Measurements from ENCODE around the gene SPEN.

DNA sequence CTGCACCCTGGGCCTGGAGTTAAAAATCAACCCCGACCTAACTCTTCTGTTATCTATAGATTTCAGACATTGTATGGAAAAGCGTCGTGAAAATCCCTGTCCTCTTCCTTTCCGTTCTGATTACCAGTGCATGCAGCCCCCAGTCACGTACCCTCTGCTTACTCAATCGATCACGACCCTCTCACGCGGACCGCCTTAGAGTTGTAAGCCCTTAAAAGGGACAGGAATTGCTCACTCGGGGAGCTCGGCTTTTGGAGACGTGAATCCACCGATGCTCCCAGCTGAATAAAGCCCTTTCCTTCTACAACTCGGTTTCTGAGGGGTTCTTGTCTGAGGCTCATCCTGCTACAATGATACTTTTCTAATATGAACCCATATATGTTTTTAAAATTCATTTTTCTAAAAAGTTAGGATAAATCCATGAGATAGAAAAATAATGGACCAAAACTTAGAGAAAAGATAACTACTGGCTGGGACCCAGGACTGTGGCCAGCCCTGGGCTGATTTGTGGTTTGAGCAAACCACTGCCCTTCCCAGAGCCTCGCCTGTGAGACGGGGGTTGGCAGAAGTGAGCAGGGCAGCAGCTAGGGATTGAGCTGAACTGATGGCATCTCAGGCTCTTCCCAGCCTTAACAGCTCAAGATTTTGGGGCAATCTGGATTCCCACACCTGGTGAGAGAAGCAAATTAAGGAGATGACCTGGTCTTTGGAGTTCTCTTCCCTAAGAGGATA is 45.1 kb upstream of the SPEN start:
- TF ChIP-seq POLR2AphosphoS5 (IDR thresholded peaks at IDR 0.05; ENCODE audit: low read depth, low read length) (no peak), SIN3A (IDR thresholded peaks at IDR 0.05; ENCODE audit: borderline replicate concordance, insufficient read depth, low read length) (no peak)
- TF ChIP-seq, protein P1, sequence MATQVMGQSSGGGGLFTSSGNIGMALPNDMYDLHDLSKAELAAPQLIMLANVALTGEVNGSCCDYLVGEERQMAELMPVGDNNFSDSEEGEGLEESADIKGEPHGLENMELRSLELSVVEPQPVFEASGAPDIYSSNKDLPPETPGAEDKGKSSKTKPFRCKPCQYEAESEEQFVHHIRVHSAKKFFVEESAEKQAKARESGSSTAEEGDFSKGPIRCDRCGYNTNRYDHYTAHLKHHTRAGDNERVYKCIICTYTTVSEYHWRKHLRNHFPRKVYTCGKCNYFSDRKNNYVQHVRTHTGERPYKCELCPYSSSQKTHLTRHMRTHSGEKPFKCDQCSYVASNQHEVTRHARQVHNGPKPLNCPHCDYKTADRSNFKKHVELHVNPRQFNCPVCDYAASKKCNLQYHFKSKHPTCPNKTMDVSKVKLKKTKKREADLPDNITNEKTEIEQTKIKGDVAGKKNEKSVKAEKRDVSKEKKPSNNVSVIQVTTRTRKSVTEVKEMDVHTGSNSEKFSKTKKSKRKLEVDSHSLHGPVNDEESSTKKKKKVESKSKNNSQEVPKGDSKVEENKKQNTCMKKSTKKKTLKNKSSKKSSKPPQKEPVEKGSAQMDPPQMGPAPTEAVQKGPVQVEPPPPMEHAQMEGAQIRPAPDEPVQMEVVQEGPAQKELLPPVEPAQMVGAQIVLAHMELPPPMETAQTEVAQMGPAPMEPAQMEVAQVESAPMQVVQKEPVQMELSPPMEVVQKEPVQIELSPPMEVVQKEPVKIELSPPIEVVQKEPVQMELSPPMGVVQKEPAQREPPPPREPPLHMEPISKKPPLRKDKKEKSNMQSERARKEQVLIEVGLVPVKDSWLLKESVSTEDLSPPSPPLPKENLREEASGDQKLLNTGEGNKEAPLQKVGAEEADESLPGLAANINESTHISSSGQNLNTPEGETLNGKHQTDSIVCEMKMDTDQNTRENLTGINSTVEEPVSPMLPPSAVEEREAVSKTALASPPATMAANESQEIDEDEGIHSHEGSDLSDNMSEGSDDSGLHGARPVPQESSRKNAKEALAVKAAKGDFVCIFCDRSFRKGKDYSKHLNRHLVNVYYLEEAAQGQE (IDR thresholded peaks at IDR 0.05; ENCODE audit: insufficient read depth in 1 of 2, low read depth in 2 of 2, low read length in 2 of 2) = no peak

Data from PFSK-1 (cell line).